NCI-H1436 (cell line): ENCODE results near the gene CASP12.
"Not testable (repeated sequence)": the region's sequence is repeated elsewhere in the genome, so short reads cannot be mapped to it uniquely, and the experiment has no call there.

Experiments
- DNase-seq: peaks from one replicate; lab custom pipeline; 2025; lab: John Stamatoyannopoulos, UW

Gene CASP12

GRCh38 chr11:104897891-104898684, at the start of gene CASP12:
Gene CASP12 (minus strand): TSS chr11:104898460.
- no peak for DNase-seq

GRCh38 chr11:104946907-104947306, 48.6 kb upstream of the CASP12 start:
- peak; percentile 9 for DNase-seq

GRCh38 chr11:104944076-104944475, 45.8 kb upstream of the CASP12 start:
- DNase-seq = no peak

GRCh38 chr11:104943561-104943960, 45.3 kb upstream of the CASP12 start:
- DNase-seq = no peak

- no peak for DNase-seq
These were observed 36.3 kb upstream of the CASP12 start for GRCh38 chr11:104934594-104934993.

- not testable (repeated sequence) for DNase-seq
These were observed 35.8 kb upstream of the CASP12 start for GRCh38 chr11:104934073-104934472.

- DNase-seq = no peak
These were observed 30.6 kb upstream of the CASP12 start for GRCh38 chr11:104928811-104929210.

GRCh38 chr11:104926771-104927611, 28.7 kb upstream of the CASP12 start:
- DNase-seq = no peak

GRCh38 chr11:104925850-104926249, 27.6 kb upstream of the CASP12 start:
- DNase-seq = no peak

- DNase-seq = no peak
These were observed 20.0 kb upstream of the CASP12 start for GRCh38 chr11:104918113-104918824.

- no peak for DNase-seq
These were observed 19.2 kb upstream of the CASP12 start for GRCh38 chr11:104917271-104918112.

- DNase-seq = no peak
These were observed 18.2 kb upstream of the CASP12 start for GRCh38 chr11:104916442-104916841.

GRCh38 chr11:104912102-104912501, 13.8 kb upstream of the CASP12 start:
- no peak for DNase-seq

GRCh38 chr11:104908186-104908531, 9.9 kb upstream of the CASP12 start:
- DNase-seq = no peak

GRCh38 chr11:104907521-104908185, 9.4 kb upstream of the CASP12 start:
- no peak for DNase-seq

- DNase-seq = no peak
These were observed 7.0 kb upstream of the CASP12 start for GRCh38 chr11:104905271-104905670.

- no peak for DNase-seq
These were observed 966 bp upstream of the CASP12 start for GRCh38 chr11:104899226-104899625.

- DNase-seq = no peak
These were observed 389 bp upstream of the CASP12 start for GRCh38 chr11:104898685-104899013.

- no peak for DNase-seq
These were observed 2.6 kb downstream of the CASP12 start for GRCh38 chr11:104895634-104896033.

GRCh38 chr11:104893876-104894275, 4.4 kb downstream of the CASP12 start:
- no peak for DNase-seq
